Measurements from ENCODE around the gene TRERF1.

The TRERF1 gene

GRCh38 chr6:42185597-42185996 is 266.1 kb downstream of the TRERF1 start:
- no peak for DNase-seq (ENCODE audit: low read depth)

GRCh38 chr6:42184475-42184874 is 267.3 kb downstream of the TRERF1 start:
- DNase-seq (ENCODE audit: low read depth): no peak

- DNase-seq (ENCODE audit: low read depth): no peak
Observed at GRCh38 chr6:42182101-42182500, 269.6 kb downstream of the TRERF1 start.

GRCh38 chr6:42179945-42180313 is 271.8 kb downstream of the TRERF1 start:
- DNase-seq (ENCODE audit: low read depth): no peak

- DNase-seq (ENCODE audit: low read depth): no peak
Observed at GRCh38 chr6:42179261-42179944, 272.3 kb downstream of the TRERF1 start.

- DNase-seq (ENCODE audit: low read depth): peak; percentile 4
Observed at GRCh38 chr6:42177514-42178364, 274.0 kb downstream of the TRERF1 start.

GRCh38 chr6:42176981-42177380 is 274.7 kb downstream of the TRERF1 start:
- DNase-seq (ENCODE audit: low read depth): no peak

- no peak for DNase-seq (ENCODE audit: low read depth)
Observed at GRCh38 chr6:42175860-42176259, 275.9 kb downstream of the TRERF1 start.

Measured in activated T-cell treated with anti-CD3 and anti-CD28 coated beads for 24 hours (primary cell).